Activated B cell treated with CpG ODN at 0.5 μM for 24 hours (primary cell): ENCODE results near the gene POMT2. TPM values are rescaled to one million over a fixed set of nuclear protein-coding genes. Genes with fewer than 3 reads are reported as not detected.

Experiments used
- ATAC-seq: fragments of 200-7000 bp; cut with Tn5 transposase; one replicate; pipeline ENCODE4 v1.10.0; 2021; ENCODE audit warnings: low read depth, mild to moderate bottlenecking, moderate library complexity
- CTCF ChIA-PET: fragments of 350-600 bp; sonication (Branson Sonifier 250); formaldehyde crosslinking; loops from one replicate; lab custom pipeline; 2021; ENCODE audit warnings: antibody characterized with exemption; lab: Charles Lee
- POLR2A ChIA-PET: fragments of 350-600 bp; sonication (Branson Sonifier 250); formaldehyde crosslinking; loops from one replicate; lab custom pipeline; 2021; ENCODE audit warnings: antibody characterized with exemption; lab: Charles Lee
- DNase-seq: peaks from one replicate; pipeline ENCODE4 v3.0.0; 2022
- H3K27ac Mint-ChIP-seq: one replicate; pipeline ENCODE4 v1.8.0; 2020; ENCODE audit warnings: mixed read lengths
- H3K27me3 Mint-ChIP-seq: one replicate; pipeline ENCODE4 v1.8.0; 2021; ENCODE audit warnings: mixed read lengths
- H3K36me3 Mint-ChIP-seq: one replicate; pipeline ENCODE4 v1.8.0; 2021; ENCODE audit warnings: low read depth, mixed read lengths
- H3K4me1 Mint-ChIP-seq: one replicate; pipeline ENCODE4 v1.8.0; 2021; ENCODE audit warnings: mixed read lengths
- H3K4me3 Mint-ChIP-seq: one replicate; pipeline ENCODE4 v1.8.0; 2020; ENCODE audit warnings: mild to moderate bottlenecking, mixed read lengths
- H3K9me3 Mint-ChIP-seq: one replicate; pipeline ENCODE4 v1.8.0; 2020; ENCODE audit warnings: mixed read lengths
- intact Hi-C: fragments of 100-400 bp; cut with micrococcal nuclease; formaldehyde crosslinking; loops from one replicate; pipeline ENCODE4 v1.15.1; 2024
- total RNA-seq: library from RNA; stranded (reverse); gene quantifications from 2 replicates; pipeline ENCODE4 v1.2.3, GENCODE V29; 2022
- TF ChIP-seq, protein P1 (sequence below): fragments of 200-600 bp; IDR thresholded peaks from one replicate; pipeline ENCODE4 v1.8.0; 2022; ENCODE audit warnings: antibody characterized with exemption, mild to moderate bottlenecking

POMT2 gene
- total RNA-seq, 1 donor from 2014 or later = 30.8 TPM

DNA sequence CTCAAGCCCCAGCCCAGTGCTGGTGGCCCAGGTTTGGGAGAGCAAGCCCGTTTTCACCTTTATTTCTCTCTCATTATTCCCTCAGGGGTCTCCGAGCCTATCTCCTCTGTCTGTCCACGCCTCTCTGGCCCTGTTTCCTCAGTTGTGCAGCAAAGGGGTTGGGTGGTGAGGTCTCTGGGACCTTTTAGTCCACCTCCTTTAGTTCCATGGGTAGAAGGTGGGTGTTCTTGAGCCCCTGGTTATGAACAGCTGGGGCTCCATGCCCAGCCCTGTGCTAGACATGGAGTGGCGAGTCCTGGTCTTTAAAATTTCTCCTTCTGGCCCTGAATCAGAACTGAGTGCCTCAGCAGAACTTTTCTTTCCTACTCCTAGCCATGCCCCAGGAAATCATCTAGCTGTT, 48.4 kb downstream of the POMT2 start:
- ATAC-seq = no peak
- ChIA-PET CTCF (no interaction called here), POLR2A (no interaction called here)
- intact Hi-C loops = no loop called here
- no peaks in the 10 kb centered on the region for H3K9me3 Mint-ChIP-seq
- H3K27me3 Mint-ChIP-seq = peaks cover 27% of the 10 kb centered on the region
- no peak overlapping the region for H3K27ac Mint-ChIP-seq
- no peak overlapping the region for H3K4me3 Mint-ChIP-seq
- TF ChIP-seq, protein P1, sequence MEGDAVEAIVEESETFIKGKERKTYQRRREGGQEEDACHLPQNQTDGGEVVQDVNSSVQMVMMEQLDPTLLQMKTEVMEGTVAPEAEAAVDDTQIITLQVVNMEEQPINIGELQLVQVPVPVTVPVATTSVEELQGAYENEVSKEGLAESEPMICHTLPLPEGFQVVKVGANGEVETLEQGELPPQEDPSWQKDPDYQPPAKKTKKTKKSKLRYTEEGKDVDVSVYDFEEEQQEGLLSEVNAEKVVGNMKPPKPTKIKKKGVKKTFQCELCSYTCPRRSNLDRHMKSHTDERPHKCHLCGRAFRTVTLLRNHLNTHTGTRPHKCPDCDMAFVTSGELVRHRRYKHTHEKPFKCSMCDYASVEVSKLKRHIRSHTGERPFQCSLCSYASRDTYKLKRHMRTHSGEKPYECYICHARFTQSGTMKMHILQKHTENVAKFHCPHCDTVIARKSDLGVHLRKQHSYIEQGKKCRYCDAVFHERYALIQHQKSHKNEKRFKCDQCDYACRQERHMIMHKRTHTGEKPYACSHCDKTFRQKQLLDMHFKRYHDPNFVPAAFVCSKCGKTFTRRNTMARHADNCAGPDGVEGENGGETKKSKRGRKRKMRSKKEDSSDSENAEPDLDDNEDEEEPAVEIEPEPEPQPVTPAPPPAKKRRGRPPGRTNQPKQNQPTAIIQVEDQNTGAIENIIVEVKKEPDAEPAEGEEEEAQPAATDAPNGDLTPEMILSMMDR = no peak
- DNase-seq = no peak
- no peaks in the 10 kb centered on the region for H3K36me3 Mint-ChIP-seq
- peaks cover 3% of the 10 kb centered on the region for H3K4me1 Mint-ChIP-seq

DNA sequence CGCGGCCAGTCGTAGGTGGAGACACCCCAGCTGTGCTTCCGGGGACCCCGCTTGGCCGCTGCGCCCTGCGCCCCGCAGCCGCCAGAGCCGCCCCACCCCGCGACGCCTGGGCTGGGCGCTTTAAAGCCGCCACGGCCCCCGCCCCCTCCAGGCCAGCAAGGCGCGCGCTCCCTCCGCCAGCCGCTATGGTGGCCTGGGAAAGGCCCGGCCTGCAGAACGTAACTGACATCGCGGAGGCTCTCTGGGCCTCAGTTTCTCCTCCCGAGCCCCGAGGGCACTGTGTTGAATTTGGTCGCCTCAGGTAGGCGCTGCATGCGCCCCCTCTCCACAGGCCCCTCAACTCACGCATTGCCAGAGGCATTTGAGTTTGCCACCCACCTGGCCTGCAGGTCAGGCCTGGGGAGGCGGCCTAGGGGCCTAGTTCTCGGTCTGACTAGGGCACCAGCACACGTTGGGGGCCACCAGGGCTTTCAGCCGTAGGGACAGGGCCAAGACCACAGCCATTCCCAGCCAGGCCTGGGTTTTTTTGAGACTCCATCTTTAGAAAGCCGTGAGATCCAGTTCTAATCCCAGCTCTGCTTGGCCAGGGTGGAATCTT, 49.5 kb downstream of the POMT2 start, which contains the start of gene NGB:
Gene NGB (minus strand): TSS at position 94 of the 598 bp plus-strand sequence. CDS start 269 bp downstream, outside the sequence.
- no peak within 1 kb of the TSS for H3K4me3 Mint-ChIP-seq
- no peak for DNase-seq
- no peak for ATAC-seq
- intact Hi-C loops = no loop called here
- no peak within 1 kb of the TSS for H3K27ac Mint-ChIP-seq
- peaks cover 3% of the 10 kb centered on the region for H3K4me1 Mint-ChIP-seq
- TF ChIP-seq, protein P1 = no peak
- H3K9me3 Mint-ChIP-seq = no peaks in the 10 kb centered on the region
- H3K27me3 Mint-ChIP-seq = peaks cover 27% of the 10 kb centered on the region
- CTCF ChIA-PET = no interaction called here
- POLR2A ChIA-PET = no interaction called here
- H3K36me3 Mint-ChIP-seq = no peaks in the 10 kb centered on the region

DNA sequence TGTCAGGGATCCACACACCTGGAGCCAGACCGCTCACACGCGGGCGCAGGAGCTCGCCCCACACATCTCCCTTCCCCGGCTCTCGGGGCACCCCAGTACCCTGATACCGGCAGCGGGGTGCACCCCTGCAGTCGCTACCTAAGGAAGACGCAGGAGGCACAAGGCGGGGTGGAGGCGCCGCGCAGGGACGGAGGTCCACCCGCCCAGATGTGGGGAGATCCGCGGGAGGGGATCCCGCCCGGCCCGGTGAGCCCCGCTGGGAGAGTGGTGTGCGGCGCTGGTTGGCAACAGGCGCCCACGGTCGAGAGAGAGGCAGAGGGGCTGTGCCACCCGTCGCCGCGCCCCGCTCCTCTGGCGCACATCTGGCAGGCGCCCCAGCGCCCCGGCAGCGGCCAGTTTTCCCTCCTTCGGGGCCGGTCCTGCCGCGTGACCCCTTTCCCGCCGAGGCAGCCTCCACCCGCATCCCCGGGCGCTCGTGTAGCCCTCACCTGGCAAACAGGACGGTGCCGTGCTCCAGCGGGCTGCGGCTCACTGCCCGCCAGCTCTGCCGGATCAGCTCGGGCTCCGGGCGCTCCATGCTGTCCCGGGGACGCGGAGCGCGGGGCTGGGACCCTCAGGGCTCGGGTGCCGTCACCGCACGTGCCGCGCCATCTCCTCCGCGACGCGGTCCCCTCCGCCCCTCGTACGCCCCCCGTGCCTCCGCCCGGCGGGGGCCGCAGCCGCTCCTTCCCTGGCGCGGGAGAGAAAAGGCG, 50.1 kb downstream of the POMT2 start:
- CTCF ChIA-PET = no interaction called here

DNA sequence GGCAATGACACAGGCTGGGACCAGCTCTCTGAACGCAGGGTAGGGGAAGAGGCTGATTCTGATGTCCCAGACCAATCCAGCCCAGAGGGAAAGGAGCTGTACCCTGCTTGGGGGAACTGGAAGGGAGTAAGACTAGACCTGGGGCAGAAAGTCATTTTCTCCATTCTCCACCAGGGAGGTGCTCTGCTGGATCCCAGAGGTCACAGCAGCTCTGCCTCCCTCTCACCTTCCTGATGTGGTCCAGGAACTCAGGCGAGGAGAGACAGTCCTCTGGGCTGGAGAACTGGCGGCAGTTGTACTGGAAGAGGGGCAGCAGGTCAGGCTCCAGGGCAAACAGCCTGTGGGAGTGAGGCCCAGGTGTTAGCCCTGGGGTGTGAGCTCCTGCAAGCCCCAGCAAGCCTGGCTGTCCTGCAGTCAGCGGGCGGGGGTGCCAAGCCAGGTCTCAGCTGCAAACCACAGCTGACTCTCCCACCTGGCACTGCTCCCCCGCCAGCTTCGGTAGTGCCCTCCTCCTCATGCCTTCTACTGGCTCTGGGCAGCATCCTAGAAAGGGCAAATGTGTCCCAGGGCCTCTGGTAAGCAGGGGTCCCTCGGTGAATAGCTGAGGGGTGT, 51.6 kb downstream of the POMT2 start:
- ATAC-seq (no peak), DNase-seq (no peak)
- POLR2A ChIA-PET = no interaction called here
- TF ChIP-seq, protein P1 = no peak
- H3K4me3 Mint-ChIP-seq = no peak overlapping the region
- H3K36me3 Mint-ChIP-seq = no peaks in the 10 kb centered on the region
- peaks cover 27% of the 10 kb centered on the region for H3K27me3 Mint-ChIP-seq
- intact Hi-C loops = no loop called here
- H3K4me1 Mint-ChIP-seq = peaks cover 9% of the 10 kb centered on the region
- CTCF ChIA-PET = no interaction called here
- H3K9me3 Mint-ChIP-seq = no peaks in the 10 kb centered on the region
- no peak overlapping the region for H3K27ac Mint-ChIP-seq

More for the DNA sequence above, 50.1 kb downstream of the POMT2 start:
- intact Hi-C loops = no loop called here
- Mint-ChIP-seq H3K4me3 (no peak overlapping the region), H3K9me3 (no peaks in the 10 kb centered on the region), H3K36me3 (no peaks in the 10 kb centered on the region), H3K27me3 (peaks cover 27% of the 10 kb centered on the region), H3K27ac (no peak overlapping the region), H3K4me1 (peaks cover 3% of the 10 kb centered on the region)
- no peak for DNase-seq
- ATAC-seq = no peak
- TF ChIP-seq, protein P1 = no peak
- POLR2A ChIA-PET = no interaction called here
